ENCODE results near the gene BAIAP3.
"Not testable (repeated sequence)": the region's sequence is repeated elsewhere in the genome, so short reads cannot be mapped to it uniquely, and the experiment has no call there.

Gene BAIAP3

DNA sequence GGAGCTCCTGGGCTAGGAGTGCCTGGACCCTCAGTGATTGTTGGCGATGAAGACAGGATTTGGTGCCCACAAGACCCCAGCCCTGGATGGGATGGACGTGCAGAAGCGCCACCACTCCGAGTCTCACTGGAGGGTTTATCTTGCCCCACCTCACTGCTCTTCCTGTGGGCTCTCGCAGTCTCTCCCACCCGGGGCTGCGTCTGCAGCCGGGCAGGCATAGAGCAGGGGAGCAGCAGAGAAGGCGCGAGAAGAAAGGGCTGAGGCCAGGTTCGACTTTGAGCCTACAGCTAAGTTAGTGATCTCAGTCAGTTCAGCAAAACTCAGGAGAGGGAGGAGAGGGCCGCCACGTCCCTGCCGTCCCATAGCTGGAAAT, 17.4 kb upstream of the BAIAP3 start:
- DNase-seq (ENCODE audit: low spot score): no peak

DNA sequence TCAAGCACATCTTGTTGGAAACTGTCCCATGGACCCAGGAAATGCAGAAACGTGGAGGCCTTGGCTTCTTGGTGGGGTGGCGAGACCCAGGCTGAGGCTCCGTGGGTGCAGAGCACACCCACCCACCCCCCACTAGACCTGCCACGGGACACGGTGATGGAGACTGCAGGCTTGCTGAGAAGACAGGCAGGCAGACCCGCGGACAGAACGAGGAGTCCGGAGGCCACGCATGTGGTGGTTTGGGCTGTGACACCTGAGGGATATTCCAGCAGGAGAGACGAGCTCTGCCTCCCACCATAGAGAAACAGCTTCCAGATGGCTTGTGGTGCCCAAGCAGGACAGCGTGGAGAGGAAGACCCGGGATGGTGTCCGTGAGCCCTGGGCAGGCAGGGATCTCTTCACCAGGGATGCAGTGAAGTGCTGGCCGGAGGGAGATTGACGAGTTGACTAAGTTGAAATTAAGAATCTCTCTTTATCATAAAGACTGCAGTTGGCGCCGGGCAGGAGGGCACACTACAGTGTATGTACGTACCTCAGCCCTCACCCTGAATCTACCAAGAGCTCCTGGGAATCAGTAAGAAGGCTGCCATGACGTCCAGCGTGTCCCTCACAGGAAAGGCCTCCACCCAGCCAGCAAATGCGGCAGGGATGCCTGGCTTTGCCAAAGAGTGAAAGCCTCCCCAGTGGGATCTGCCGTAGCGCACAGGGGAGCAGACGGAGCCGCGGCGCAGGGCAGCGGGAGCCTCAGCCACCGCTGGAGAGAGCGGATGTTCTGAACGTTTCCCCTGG, 15.8 kb upstream of the BAIAP3 start:
- DNase-seq (ENCODE audit: low spot score): no peak

- DNase-seq (ENCODE audit: low spot score): no peak
Observed at GRCh38 chr16:1318268-1318545, 15.2 kb upstream of the BAIAP3 start.

- no peak for DNase-seq (ENCODE audit: low spot score)
Observed at GRCh38 chr16:1319041-1319440, 14.4 kb upstream of the BAIAP3 start.

GRCh38 chr16:1320097-1320496, 13.3 kb upstream of the BAIAP3 start:
- DNase-seq (ENCODE audit: low spot score): no peak

GRCh38 chr16:1320658-1321240, 12.7 kb upstream of the BAIAP3 start:
- no peak for DNase-seq (ENCODE audit: low spot score)

- DNase-seq (ENCODE audit: low spot score): no peak
Observed at GRCh38 chr16:1322407-1322806, 11.0 kb upstream of the BAIAP3 start.

DNA sequence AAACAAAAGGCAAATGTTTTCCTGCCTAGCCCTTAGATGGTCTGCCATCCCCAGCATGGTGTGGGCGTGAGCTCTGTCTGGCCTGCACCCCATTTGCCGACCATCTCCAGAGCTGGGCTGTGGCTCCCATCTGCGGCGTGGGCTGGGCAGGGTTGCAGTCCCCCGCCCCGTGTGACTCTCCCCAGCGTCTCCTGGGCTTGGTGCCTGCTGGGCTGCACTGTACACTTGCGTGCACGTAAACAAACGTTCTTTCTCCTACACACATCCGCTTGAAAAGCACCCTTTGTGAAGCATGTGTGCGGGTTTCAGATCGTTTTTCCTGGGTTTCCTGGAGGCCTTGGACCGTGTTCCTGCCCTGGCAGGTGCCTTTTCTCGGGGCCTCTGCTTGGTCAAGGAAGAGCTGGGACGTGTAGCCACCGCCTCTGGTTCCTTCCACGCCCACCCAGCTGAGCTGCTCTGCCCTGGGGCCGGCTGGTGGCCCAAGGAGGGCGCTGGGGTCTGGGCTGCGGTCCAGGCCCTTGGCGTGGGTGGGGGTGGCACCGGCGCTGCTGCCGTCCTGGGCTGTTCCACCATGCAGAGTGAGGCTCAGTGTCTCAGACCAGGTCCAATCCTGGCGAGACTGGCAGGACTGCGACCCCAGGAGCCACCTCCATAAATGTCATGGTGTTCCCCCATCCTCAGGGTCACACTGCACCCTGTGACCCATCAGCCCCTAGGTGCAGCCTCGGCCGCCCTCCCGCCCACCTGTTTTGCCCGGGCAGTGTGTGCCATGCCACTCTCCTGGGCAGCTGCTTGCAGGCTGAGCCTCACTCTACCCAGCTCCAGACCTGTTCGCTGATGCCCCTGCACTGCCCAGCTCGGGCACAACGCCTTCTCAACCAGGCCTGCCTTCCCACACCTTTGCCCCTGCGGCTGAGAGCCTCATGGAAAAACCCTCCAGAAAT, 9.9 kb upstream of the BAIAP3 start:
- DNase-seq (ENCODE audit: low spot score): no peak

DNA sequence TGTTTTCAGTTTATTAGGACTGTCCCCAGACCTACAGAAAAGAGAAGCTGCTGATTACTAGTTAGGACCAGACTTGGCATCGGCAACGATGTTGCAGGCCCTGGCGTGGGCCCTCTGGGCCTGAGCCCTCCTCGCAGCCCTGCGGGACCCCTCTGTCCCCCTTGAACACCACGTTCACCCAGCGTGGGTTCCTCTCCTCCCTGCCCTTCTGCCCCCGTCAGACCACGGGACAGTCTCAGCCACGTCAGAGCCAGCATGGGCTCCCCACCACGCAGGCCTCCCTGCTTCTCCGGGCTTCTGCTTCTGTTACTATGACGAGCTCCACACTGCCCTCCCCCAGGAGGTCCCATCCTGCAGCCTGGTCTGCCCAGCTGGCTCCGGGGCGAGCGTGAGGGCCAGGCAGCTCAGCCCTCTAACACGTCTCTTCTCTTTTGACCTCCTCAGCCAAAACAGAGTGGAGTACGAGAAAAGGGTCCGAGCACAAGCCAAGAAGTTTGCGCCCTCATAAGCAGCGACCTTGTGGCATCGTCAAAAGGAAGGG, 9.1 kb upstream of the BAIAP3 start:
- DNase-seq (ENCODE audit: low spot score): no peak

- no peak for DNase-seq (ENCODE audit: low spot score)
Observed at GRCh38 chr16:1325261-1325660, 8.2 kb upstream of the BAIAP3 start.

GRCh38 chr16:1325673-1326371, 7.6 kb upstream of the BAIAP3 start:
- DNase-seq (ENCODE audit: low spot score): no peak

- DNase-seq (ENCODE audit: low spot score): no peak
Observed at GRCh38 chr16:1326391-1326790, 7.1 kb upstream of the BAIAP3 start.

DNA sequence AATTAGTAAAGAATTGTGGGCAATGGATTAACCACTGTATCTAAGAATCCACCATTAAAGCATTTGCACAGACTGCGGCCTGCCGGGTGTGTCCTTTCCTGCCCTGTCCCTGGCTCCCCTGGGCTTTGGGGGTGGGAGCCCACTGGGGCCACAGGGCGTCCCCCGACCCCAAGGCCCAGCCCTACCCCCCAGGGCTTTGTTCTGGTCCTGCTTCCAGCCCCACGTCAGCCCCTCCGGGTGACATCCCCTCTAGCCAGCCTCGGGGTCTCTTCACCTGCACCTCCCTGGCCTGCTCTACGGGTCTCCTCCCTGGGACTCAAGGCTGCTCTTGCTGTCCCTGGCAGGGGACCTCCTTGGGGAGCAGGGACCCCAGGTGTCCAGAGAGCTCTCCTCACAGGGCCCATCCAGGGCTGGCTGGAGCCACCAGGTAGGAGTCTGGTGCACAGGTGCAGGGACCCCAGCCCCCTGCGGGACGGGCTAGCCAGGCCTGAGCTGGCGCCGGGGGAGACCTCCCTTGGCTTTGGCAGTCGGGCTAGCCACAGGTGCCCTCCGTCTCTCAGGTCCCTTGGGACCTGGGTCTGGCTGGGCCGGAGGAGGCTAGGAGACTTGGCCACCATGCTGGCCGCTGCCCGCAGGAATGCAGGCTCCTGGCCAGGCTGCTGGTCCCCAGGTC, 6.4 kb upstream of the BAIAP3 start:
- DNase-seq (ENCODE audit: low spot score): no peak

DNA sequence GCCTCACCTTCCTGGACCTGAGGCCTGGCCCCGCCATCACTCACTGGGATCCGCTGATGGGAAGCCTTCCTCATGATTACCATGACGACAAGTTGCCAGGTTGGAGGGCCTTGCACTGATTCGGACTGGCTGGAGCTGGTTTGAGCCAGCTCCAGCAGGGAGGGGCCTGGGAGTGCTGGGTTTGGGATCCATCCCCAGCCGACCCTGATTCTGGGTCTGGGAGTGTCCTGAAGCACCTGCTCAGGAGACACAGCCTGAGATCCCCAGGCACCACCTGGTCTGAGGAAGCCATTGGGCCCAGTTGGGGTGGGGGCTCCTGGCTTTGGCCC, 5.9 kb upstream of the BAIAP3 start:
- DNase-seq (ENCODE audit: low spot score): no peak

GRCh38 chr16:1328136-1328535, 5.3 kb upstream of the BAIAP3 start:
- not testable (repeated sequence) for DNase-seq (ENCODE audit: low spot score)

GRCh38 chr16:1328961-1329360, 4.5 kb upstream of the BAIAP3 start:
- not testable (repeated sequence) for DNase-seq (ENCODE audit: low spot score)

- no peak for DNase-seq (ENCODE audit: low spot score)
Observed at GRCh38 chr16:1330260-1330914, 3.1 kb upstream of the BAIAP3 start.

GRCh38 chr16:1330931-1331711, 2.3 kb upstream of the BAIAP3 start:
- no peak for DNase-seq (ENCODE audit: low spot score)

GRCh38 chr16:1331712-1332617, 1.5 kb upstream of the BAIAP3 start:
- peak; percentile 58 for DNase-seq (ENCODE audit: low spot score)
